IMR-90 (cell line): ENCODE measurements around the gene FAM124A. TPM values are rescaled to one million over a fixed set of nuclear protein-coding genes. Genes with fewer than 3 reads are reported as not detected.

ENCODE experiments used
- ATAC-seq: fragments of 200-7000 bp; cut with Tn5 transposase; 2 replicates; pipeline ENCODE4 v1.9.1; 2020; ENCODE audit warnings: low read depth, mild to moderate bottlenecking, moderate library complexity
- BruUV-seq: library from RNA; stranded (reverse); fragments of 400-500 nt; replicated peaks from 2 replicates; lab custom pipeline; 2021; lab: Mats Ljungman, UMichigan
- CTCF ChIA-PET: fragments of 300-600 bp; formaldehyde crosslinking; extraction: SDS; loops from one replicate; lab custom pipeline; 2021; ENCODE audit warnings: antibody characterized with exemption; lab: Yijun Ruan, JAX
- POLR2A ChIA-PET: fragments of 300-600 bp; sonication (Branson Sonifier 250); formaldehyde crosslinking; loops from one replicate; lab custom pipeline; 2022; ENCODE audit warnings: antibody characterized with exemption; ENCODE audit not compliant: unreplicated experiment; lab: Charles Lee
- DNase-seq: peaks from one replicate; pipeline ENCODE4 v3.0.0; 2013
- H2AFZ ChIP-seq: replicated peaks from 2 replicates; pipeline ENCODE3; 2013; ENCODE audit warnings: low read length, mild to moderate bottlenecking; ENCODE audit not compliant: poor library complexity
- H2AK5ac ChIP-seq: 2 replicates; pipeline ENCODE4 v1.6.1; 2013; ENCODE audit warnings: low read depth, low read length, inconsistent platforms
- H2AK9ac ChIP-seq: replicated peaks from 2 replicates; pipeline ENCODE3; 2013; ENCODE audit warnings: mild to moderate bottlenecking, low read depth, low read length, moderate library complexity; ENCODE audit not compliant: poor library complexity
- H2BK120ac ChIP-seq: 2 replicates; pipeline ENCODE4 v1.6.1; 2013; ENCODE audit warnings: low read depth, low read length, inconsistent platforms
- H2BK15ac ChIP-seq: 3 replicates; pipeline ENCODE4 v1.6.1; 2013; ENCODE audit warnings: low read depth, low read length, inconsistent platforms
- H2BK20ac ChIP-seq: 2 replicates; pipeline ENCODE4 v1.6.1; 2013; ENCODE audit warnings: low read depth, mild to moderate bottlenecking, inconsistent platforms, low read length, moderate library complexity
- H2BK5ac ChIP-seq: 2 replicates; pipeline ENCODE4 v1.6.1; 2013; ENCODE audit warnings: mild to moderate bottlenecking, low read depth, low read length, inconsistent platforms; ENCODE audit not compliant: poor library complexity, severe bottlenecking
- H3K14ac ChIP-seq: replicated peaks from 2 replicates; pipeline ENCODE4 v1.6.1; 2013; ENCODE audit warnings: low read depth, low read length, inconsistent platforms
- H3K18ac ChIP-seq: 2 replicates; pipeline ENCODE4 v1.6.1; 2013; ENCODE audit warnings: low read depth, low read length, control low read depth
- H3K23ac ChIP-seq: 2 replicates; pipeline ENCODE4 v1.6.1; 2013; ENCODE audit warnings: low read depth, low read length, inconsistent platforms
- H3K27ac ChIP-seq: 2 replicates; pipeline ENCODE4 v1.5.1; 2013; ENCODE audit warnings: mild to moderate bottlenecking, control low read depth, low read length; ENCODE audit not compliant: insufficient read depth
- H3K27me3 ChIP-seq: 2 replicates; pipeline ENCODE4 v1.6.1; 2013; ENCODE audit warnings: low read length; ENCODE audit not compliant: control insufficient read depth, insufficient read depth
- H3K36me3 ChIP-seq: 2 replicates; pipeline ENCODE4 v1.6.1; 2013; ENCODE audit warnings: low read length, mixed read lengths; ENCODE audit not compliant: control insufficient read depth, insufficient read depth
- H3K4ac ChIP-seq: 2 replicates; pipeline ENCODE4 v1.6.1; 2013; ENCODE audit warnings: low read depth, low read length, inconsistent platforms
- H3K4me1 ChIP-seq: 2 replicates; pipeline ENCODE4 v1.6.1; 2013; ENCODE audit warnings: low read length, mixed read lengths; ENCODE audit not compliant: control insufficient read depth, insufficient read depth
- H3K4me2 ChIP-seq: 2 replicates; pipeline ENCODE4 v1.6.1; 2013; ENCODE audit warnings: low read depth, mild to moderate bottlenecking, control low read depth, low read length, moderate library complexity
- H3K4me3 ChIP-seq: 2 replicates; pipeline ENCODE4 v1.5.1; 2013; ENCODE audit warnings: low read depth, mild to moderate bottlenecking, control low read depth, low read length, moderate library complexity; ENCODE audit not compliant: insufficient read depth
- H3K56ac ChIP-seq: 2 replicates; pipeline ENCODE4 v1.6.1; 2013; ENCODE audit warnings: low read length, inconsistent platforms; ENCODE audit not compliant: insufficient read depth; ENCODE audit errors: extremely low read depth
- H3K79me1 ChIP-seq, 2 experiments: 2 replicates each; pipeline ENCODE4 v1.6.1; 2013; ENCODE audit warnings: low read length in 2 of 2, inconsistent platforms in 1 of 2, low read depth in 1 of 2
- H3K9ac ChIP-seq: 2 replicates; pipeline ENCODE4 v1.6.1; 2013; ENCODE audit warnings: low read depth, low read length, control low read depth
- H3K9me1 ChIP-seq: 2 replicates; pipeline ENCODE4 v1.6.1; 2013; ENCODE audit warnings: low read length, inconsistent platforms; ENCODE audit not compliant: insufficient read depth
- H3K9me3 ChIP-seq: 2 replicates; pipeline ENCODE4 v1.6.1; 2013; ENCODE audit warnings: low read length; ENCODE audit not compliant: control insufficient read depth, insufficient read depth
- H4K20me1 ChIP-seq: 2 replicates; pipeline ENCODE4 v1.6.1; 2013; ENCODE audit warnings: low read length, inconsistent platforms; ENCODE audit not compliant: insufficient read depth
- H4K5ac ChIP-seq: 2 replicates; pipeline ENCODE4 v1.6.1; 2013; ENCODE audit warnings: mild to moderate bottlenecking, low read depth, low read length, control low read depth
- H4K8ac ChIP-seq, 2 experiments: 2 replicates each; pipeline ENCODE4 v1.6.1; 2013; ENCODE audit warnings: low read depth in 2 of 2, low read length in 2 of 2, control low read depth in 1 of 2, inconsistent platforms in 1 of 2
- H4K91ac ChIP-seq: 2 replicates; pipeline ENCODE4 v1.6.1; 2013; ENCODE audit warnings: low read depth, low read length, inconsistent platforms; ENCODE audit not compliant: insufficient read depth
- BHLHE40 ChIP-seq: fragments of 150-350 bp; IDR thresholded peaks from 2 replicates; pipeline ENCODE4 v1.6.1; 2016; ENCODE audit warnings: mild to moderate bottlenecking, low read depth, low read length
- CEBPB ChIP-seq: IDR thresholded peaks from 2 replicates; pipeline ENCODE4 v1.6.1; 2012; ENCODE audit warnings: low read depth, low read length, improper control_type of control experiment
- CTCF ChIP-seq: conservative IDR thresholded peaks from 2 replicates; pipeline ENCODE4 v1.5.1; 2012; ENCODE audit warnings: mild to moderate bottlenecking, low read depth, low read length, improper control_type of control experiment
- ELK1 ChIP-seq: fragments of 150-350 bp; IDR thresholded peaks from 2 replicates; pipeline ENCODE4 v1.6.1; 2016; ENCODE audit warnings: low read depth, mild to moderate bottlenecking, low read length, moderate library complexity, borderline replicate concordance
- FOS ChIP-seq: fragments of 150-350 bp; IDR thresholded peaks from 2 replicates; pipeline ENCODE4 v1.6.1; 2016; ENCODE audit warnings: low read depth, low read length
- MAZ ChIP-seq: IDR thresholded peaks from 2 replicates; pipeline ENCODE4 v1.6.1; 2012; ENCODE audit warnings: low read depth, mild to moderate bottlenecking, low read length, improper control_type of control experiment, moderate library complexity, borderline replicate concordance
- MXI1 ChIP-seq: IDR thresholded peaks from 2 replicates; pipeline ENCODE4 v1.6.1; 2012; ENCODE audit warnings: low read depth, mild to moderate bottlenecking, low read length, moderate library complexity, borderline replicate concordance
- NFE2L2 ChIP-seq: fragments of 150-350 bp; IDR thresholded peaks from 2 replicates; pipeline ENCODE4 v1.6.1; 2016; ENCODE audit warnings: low read depth, mild to moderate bottlenecking, low read length
- POLR2A ChIP-seq: IDR thresholded peaks from 2 replicates; pipeline ENCODE4 v1.6.1; 2012; ENCODE audit warnings: mild to moderate bottlenecking, low read depth, low read length
- RAD21 ChIP-seq: IDR thresholded peaks from 2 replicates; pipeline ENCODE4 v1.6.1; 2012; ENCODE audit warnings: low read length, improper control_type of control experiment
- RCOR1 ChIP-seq: IDR thresholded peaks from 2 replicates; pipeline ENCODE4 v1.6.1; 2012; ENCODE audit warnings: mild to moderate bottlenecking, low read length, improper control_type of control experiment; ENCODE audit not compliant: insufficient replicate concordance
- RFX5 ChIP-seq: IDR thresholded peaks from 2 replicates; pipeline ENCODE4 v1.8.0; 2012; ENCODE audit warnings: low read depth, mild to moderate bottlenecking, low read length, moderate library complexity
- USF2 ChIP-seq: fragments of 150-350 bp; IDR thresholded peaks from 2 replicates; pipeline ENCODE4 v1.6.1; 2017; ENCODE audit warnings: mild to moderate bottlenecking, antibody characterized with exemption, low read length, low read depth
- WGBS, 2 experiments: methylation state at CpG; one replicate each; pipeline versions ENCODE4 v1.1.5 to v1.1.7; 2013; ENCODE audit warnings: missing lambda C conversion rate in 2 of 2; ENCODE audit not compliant: insufficient read length in 1 of 2; ENCODE audit errors: extremely low coverage in 2 of 2; 5-methylcytosine and 5-hydroxymethylcytosine counted together
- dilution Hi-C: fragments of 300-500 bp; cut with HindIII; formaldehyde crosslinking; loops from one replicate; pipeline ENCODE4 v1.14.3; 2018; ENCODE audit warnings: low sequenced_read_pairs; ENCODE audit not compliant: unreplicated experiment
- in situ Hi-C: fragments of 300-500 bp; cut with MboI; formaldehyde crosslinking; loops from 3 replicates; pipeline ENCODE4 v1.14.3; 2019; ENCODE audit warnings: low sequenced_read_pairs, inconsistent platforms, mixed read lengths
- intact Hi-C: fragments of 100-400 bp; cut with micrococcal nuclease; formaldehyde crosslinking; loops from 2 replicates; pipeline ENCODE4 v1.10.0; 2022
- polyA plus RNA-seq, 3 experiments: library from polyadenylated mRNA; depleted of rRNA; stranded (reverse); fragments of >200 nt; gene quantifications; 2 replicates each; pipeline ENCODE4 v1.2.3, GENCODE V29; 2012; ENCODE audit warnings: low replicate concordance in 1 of 3
- total RNA-seq: library from RNA; depleted of rRNA; stranded (reverse); fragments of >200 nt; gene quantifications from 2 replicates; pipeline ENCODE4 v1.2.3, GENCODE V29; 2012

FAM124A gene
- total and polyA plus RNA-seq, 2 of the 4 experiments (the other 2 are of a cell fraction), result 0.03 TPM; not detected in 1

- no TSS peak for BruUV-seq
- in situ Hi-C loops, result no loop called here
- POLR2A ChIA-PET, result no interaction called here
Observed at GRCh38 chr13:51311231-51311630, 89.0 kb downstream of the FAM124A start.

More at GRCh38 chr13:51311231-51311630, 89.0 kb downstream of the FAM124A start:
- H3K4me1 ChIP-seq, result peaks cover 2% of the 10 kb centered on the region; the same call in 1 of the 2 replicates
- no peak overlapping the region for H3K14ac ChIP-seq
- dilution Hi-C loops, result no loop called here
- H4K91ac ChIP-seq, result no peak overlapping the region
- intact Hi-C loops, result no loop called here
- H2AK9ac ChIP-seq, result no peak overlapping the region
- ATAC-seq (no peak), DNase-seq (no peak)
- no peak overlapping the region for H2AFZ ChIP-seq
- H3K27me3 ChIP-seq, result peaks cover 12% of the 10 kb centered on the region
- H3K9ac ChIP-seq, result no peak overlapping the region
- H3K56ac ChIP-seq, result no peak overlapping the region
- H3K4ac ChIP-seq, result no peak overlapping the region
- no peak overlapping the region for H2BK20ac ChIP-seq
- no peak overlapping the region for H2AK5ac ChIP-seq
- no peak overlapping the region for H3K4me3 ChIP-seq
- no peak overlapping the region for H2BK15ac ChIP-seq
- no CpG with 5 or more reads among the region's 2 CpGs for WGBS, 2 experiments
- no peaks in the 10 kb centered on the region for H3K9me1 ChIP-seq
- no peak overlapping the region for H3K23ac ChIP-seq
- no peak overlapping the region for H2BK5ac ChIP-seq
- H3K79me1 ChIP-seq, result no peaks in the 10 kb centered on the region
- H3K9me3 ChIP-seq, result no peaks in the 10 kb centered on the region
- no peak overlapping the region for H2BK120ac ChIP-seq
- H4K20me1 ChIP-seq, result no peaks in the 10 kb centered on the region
- no peak overlapping the region for H4K8ac ChIP-seq
- H4K5ac ChIP-seq, result no peak overlapping the region
- no peak for TF ChIP-seq BHLHE40
- TF ChIP-seq CEBPB, result no peak
- TF ChIP-seq ELK1, result no peak
- TF ChIP-seq POLR2A, result no peak
- no peak for TF ChIP-seq FOS
- TF ChIP-seq RCOR1, result no peak
- TF ChIP-seq RAD21, result no peak
- TF ChIP-seq MAZ, result no peak
- TF ChIP-seq CTCF, result no peak
- TF ChIP-seq USF2, result no peak
- TF ChIP-seq NFE2L2, result no peak
- TF ChIP-seq RFX5, result no peak
- no peak for TF ChIP-seq MXI1
- no peaks in the 10 kb centered on the region for H3K36me3 ChIP-seq
- H3K4me2 ChIP-seq, result no peak overlapping the region
- CTCF ChIA-PET, result no interaction called here
- no peak overlapping the region for H3K18ac ChIP-seq
- no peak overlapping the region for H3K27ac ChIP-seq
